ENCODE data around the gene TMEM244. TPM values are rescaled to one million over a fixed set of nuclear protein-coding genes. Genes with fewer than 3 reads are reported as not detected.

TMEM244 gene
- total and polyA plus RNA-seq, 2 of the 13 experiments (the other 11 are each of a cell fraction or from before 2014, with no cell fraction given) = not detected

DNA sequence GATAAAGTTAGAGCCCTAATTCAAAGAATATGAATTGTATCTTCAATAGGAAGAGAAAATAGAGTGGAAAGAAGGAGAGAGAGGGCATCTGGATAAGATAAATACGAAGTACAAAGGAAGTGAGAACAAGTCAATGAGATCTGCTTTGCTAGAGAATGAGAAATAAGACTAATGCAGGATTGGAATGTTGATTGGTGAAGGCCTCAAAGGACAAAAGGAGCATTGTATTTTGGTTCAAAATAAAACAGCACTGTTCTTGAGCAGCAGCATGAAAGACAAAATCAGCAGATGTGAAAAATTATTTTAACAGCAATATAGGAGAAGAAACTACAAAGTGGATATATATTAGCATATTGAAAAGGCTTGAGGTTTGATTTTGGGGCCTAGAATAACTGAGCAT, 5.1 kb upstream of the TMEM244 start:
- H3K9me3 ChIP-seq (ENCODE audit: low read length) = no peaks in the 10 kb centered on the region
- H3K4me1 ChIP-seq (ENCODE audit: insufficient read depth, low read length) = no peaks in the 10 kb centered on the region
- H2AFZ ChIP-seq (ENCODE audit: low read length) = no peak overlapping the region
- CTCF ChIA-PET (ENCODE audit: low intra/inter-chr PET ratio, low total read pairs) = no interaction called here
- H4K20me1 ChIP-seq (ENCODE audit: insufficient read depth, low read length) = no peaks in the 10 kb centered on the region
- no peak for DNase-seq (ENCODE audit: low spot score)
- no peak overlapping the region for H3K27ac ChIP-seq (ENCODE audit: extremely low read length, insufficient read depth, low read length)
- BruUV-seq (replicated peaks) = no TSS peak
- no peak overlapping the region for H3K9ac ChIP-seq (ENCODE audit: insufficient read depth, low read depth, low read length)
- in situ Hi-C loops (cut with HindIII; ENCODE audit: extremely low pct_ligation_motif_present, low pct_unique_long_range_greater_than_20kb) = no loop called here
- H3K36me3 ChIP-seq (replicated peaks in 1 of 2; ENCODE audit: control insufficient read depth in 1 of 2, insufficient read depth in 2 of 2, low read length in 2 of 2) = no peaks in the 10 kb centered on the region
- intact Hi-C loops (cut with micrococcal nuclease; ENCODE audit: unreplicated experiment) = no loop called here
- no peak overlapping the region for H3K4me3 ChIP-seq (replicated peaks in 1 of 3; ENCODE audit: insufficient read depth in 1 of 3, low read depth in 2 of 3, low read length in 3 of 3)
- no peaks in the 10 kb centered on the region for H3K79me2 ChIP-seq (ENCODE audit: insufficient read depth, low read length)
- WGBS (ENCODE audit: low lambda C conversion rate) = 0% methylated on average over 1 of the region's 1 CpG
- no peak overlapping the region for H3K4me2 ChIP-seq (ENCODE audit: low read depth, low read length)
- POLR2A ChIA-PET = no interaction called here
- ATAC-seq = no peak
- 0 out of 5 replicates have a peak, but pooled peaks cover 0 to under 1% of the 10 kb centered on the region in 2 experiments for H3K27me3 ChIP-seq (ENCODE audit: control insufficient read depth in 1 of 2, insufficient read depth in 2 of 2, low read length in 2 of 2)
- FAIRE-seq = no peak
- TF ChIP-seq FLYWCH1 (CRISPR knock-in tag; IDR thresholded peaks at IDR 0.05) = no peak
- no peak for TF ChIP-seq KLF9 (CRISPR knock-in tag; IDR thresholded peaks at IDR 0.05; ENCODE audit: low read depth)
- TF ChIP-seq MEIS1 (CRISPR knock-in tag; IDR thresholded peaks at IDR 0.05; ENCODE audit: borderline replicate concordance) = no peak
- TF ChIP-seq, protein P1, sequence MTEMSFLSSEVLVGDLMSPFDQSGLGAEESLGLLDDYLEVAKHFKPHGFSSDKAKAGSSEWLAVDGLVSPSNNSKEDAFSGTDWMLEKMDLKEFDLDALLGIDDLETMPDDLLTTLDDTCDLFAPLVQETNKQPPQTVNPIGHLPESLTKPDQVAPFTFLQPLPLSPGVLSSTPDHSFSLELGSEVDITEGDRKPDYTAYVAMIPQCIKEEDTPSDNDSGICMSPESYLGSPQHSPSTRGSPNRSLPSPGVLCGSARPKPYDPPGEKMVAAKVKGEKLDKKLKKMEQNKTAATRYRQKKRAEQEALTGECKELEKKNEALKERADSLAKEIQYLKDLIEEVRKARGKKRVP (CRISPR knock-in tag; IDR thresholded peaks at IDR 0.05) = no peak
- no peak for TF ChIP-seq MAZ (IDR thresholded peaks at IDR 0.05; ENCODE audit: borderline replicate concordance, low read depth, low read length)
- TF ChIP-seq MAZ (CRISPR knock-in tag; IDR thresholded peaks at IDR 0.05; ENCODE audit: low read depth) = no peak
- TF ChIP-seq SALL1 (CRISPR knock-in tag; IDR thresholded peaks at IDR 0.05) = no peak
- TF ChIP-seq, protein P2, sequence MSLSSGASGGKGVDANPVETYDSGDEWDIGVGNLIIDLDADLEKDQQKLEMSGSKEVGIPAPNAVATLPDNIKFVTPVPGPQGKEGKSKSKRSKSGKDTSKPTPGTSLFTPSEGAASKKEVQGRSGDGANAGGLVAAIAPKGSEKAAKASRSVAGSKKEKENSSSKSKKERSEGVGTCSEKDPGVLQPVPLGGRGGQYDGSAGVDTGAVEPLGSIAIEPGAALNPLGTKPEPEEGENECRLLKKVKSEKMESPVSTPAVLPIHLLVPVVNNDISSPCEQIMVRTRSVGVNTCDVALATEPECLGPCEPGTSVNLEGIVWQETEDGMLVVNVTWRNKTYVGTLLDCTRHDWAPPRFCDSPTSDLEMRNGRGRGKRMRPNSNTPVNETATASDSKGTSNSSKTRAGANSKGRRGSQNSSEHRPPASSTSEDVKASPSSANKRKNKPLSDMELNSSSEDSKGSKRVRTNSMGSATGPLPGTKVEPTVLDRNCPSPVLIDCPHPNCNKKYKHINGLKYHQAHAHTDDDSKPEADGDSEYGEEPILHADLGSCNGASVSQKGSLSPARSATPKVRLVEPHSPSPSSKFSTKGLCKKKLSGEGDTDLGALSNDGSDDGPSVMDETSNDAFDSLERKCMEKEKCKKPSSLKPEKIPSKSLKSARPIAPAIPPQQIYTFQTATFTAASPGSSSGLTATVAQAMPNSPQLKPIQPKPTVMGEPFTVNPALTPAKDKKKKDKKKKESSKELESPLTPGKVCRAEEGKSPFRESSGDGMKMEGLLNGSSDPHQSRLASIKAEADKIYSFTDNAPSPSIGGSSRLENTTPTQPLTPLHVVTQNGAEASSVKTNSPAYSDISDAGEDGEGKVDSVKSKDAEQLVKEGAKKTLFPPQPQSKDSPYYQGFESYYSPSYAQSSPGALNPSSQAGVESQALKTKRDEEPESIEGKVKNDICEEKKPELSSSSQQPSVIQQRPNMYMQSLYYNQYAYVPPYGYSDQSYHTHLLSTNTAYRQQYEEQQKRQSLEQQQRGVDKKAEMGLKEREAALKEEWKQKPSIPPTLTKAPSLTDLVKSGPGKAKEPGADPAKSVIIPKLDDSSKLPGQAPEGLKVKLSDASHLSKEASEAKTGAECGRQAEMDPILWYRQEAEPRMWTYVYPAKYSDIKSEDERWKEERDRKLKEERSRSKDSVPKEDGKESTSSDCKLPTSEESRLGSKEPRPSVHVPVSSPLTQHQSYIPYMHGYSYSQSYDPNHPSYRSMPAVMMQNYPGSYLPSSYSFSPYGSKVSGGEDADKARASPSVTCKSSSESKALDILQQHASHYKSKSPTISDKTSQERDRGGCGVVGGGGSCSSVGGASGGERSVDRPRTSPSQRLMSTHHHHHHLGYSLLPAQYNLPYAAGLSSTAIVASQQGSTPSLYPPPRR (CRISPR knock-in tag; IDR thresholded peaks at IDR 0.05; ENCODE audit: borderline replicate concordance) = no peak
- no peak for TF ChIP-seq RBM22 (optimal IDR thresholded peaks at IDR 0.05; ENCODE audit: low read length)
- TF ChIP-seq, protein P3, sequence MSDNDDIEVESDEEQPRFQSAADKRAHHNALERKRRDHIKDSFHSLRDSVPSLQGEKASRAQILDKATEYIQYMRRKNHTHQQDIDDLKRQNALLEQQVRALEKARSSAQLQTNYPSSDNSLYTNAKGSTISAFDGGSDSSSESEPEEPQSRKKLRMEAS (IDR thresholded peaks at IDR 0.05) = no peak
- TF ChIP-seq NFKBIZ (CRISPR knock-in tag; IDR thresholded peaks at IDR 0.05) = no peak
- no peak for TF ChIP-seq ATF7-NPFF (CRISPR knock-in tag; IDR thresholded peaks at IDR 0.05; ENCODE audit: low read depth)
- TF ChIP-seq, protein P4, sequence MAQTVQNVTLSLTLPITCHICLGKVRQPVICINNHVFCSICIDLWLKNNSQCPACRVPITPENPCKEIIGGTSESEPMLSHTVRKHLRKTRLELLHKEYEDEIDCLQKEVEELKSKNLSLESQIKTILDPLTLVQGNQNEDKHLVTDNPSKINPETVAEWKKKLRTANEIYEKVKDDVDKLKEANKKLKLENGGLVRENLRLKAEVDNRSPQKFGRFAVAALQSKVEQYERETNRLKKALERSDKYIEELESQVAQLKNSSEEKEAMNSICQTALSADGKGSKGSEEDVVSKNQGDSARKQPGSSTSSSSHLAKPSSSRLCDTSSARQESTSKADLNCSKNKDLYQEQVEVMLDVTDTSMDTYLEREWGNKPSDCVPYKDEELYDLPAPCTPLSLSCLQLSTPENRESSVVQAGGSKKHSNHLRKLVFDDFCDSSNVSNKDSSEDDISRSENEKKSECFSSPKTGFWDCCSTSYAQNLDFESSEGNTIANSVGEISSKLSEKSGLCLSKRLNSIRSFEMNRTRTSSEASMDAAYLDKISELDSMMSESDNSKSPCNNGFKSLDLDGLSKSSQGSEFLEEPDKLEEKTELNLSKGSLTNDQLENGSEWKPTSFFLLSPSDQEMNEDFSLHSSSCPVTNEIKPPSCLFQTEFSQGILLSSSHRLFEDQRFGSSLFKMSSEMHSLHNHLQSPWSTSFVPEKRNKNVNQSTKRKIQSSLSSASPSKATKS (CRISPR knock-in tag; IDR thresholded peaks at IDR 0.05) = no peak
